ENCODE measurements around the gene CBFA2T2. TPM values are rescaled to one million over a fixed set of nuclear protein-coding genes. Genes with fewer than 3 reads are reported as not detected.
"Not testable (repeated sequence)": the region's sequence is repeated elsewhere in the genome, so short reads cannot be mapped to it uniquely, and the experiment has no call there.

The CBFA2T2 gene
- total and polyA plus RNA-seq, 9 donors: 9.4 to 29.8 (median 21.2) TPM

DNA sequence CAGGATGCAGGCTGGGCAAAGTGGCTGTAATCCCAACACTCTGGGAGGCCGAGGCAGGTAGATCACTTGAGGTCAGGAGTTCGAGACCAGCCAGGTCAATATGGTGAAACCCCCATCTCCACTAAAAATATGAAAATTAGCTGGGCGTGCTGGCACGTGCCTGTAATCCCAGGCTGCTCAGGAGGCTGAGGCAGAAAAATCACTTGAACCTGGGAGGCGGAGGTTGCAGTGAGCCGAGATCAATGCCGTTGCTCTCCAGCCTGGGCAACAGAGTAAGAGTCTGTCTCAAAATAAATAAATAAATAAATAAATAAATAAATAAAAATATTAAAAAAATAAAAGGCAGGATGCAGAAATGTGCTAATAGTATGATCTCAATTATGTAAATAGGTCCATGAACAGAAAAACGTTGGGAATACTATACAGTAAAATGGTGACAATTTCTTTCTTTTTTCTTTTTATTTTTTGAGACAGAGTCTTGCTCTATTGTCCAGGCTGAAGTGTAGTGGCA, 8.4 kb upstream of the CBFA2T2 start:
- H3K36me3 ChIP-seq: no peaks in the 10 kb centered on the region
- H3K9me3 ChIP-seq: no peaks in the 10 kb centered on the region
- intact Hi-C loops (cut with DNase I): no loop called here
- 89 to 92% (median 92%) methylated on average over 8 of the region's 8 CpGs for WGBS, 3 donors
- no peak for TF ChIP-seq EP300 (IDR thresholded peaks at IDR 0.05)
- no peak for TF ChIP-seq POLR2A (IDR thresholded peaks at IDR 0.05)
- no peak for TF ChIP-seq CTCF (IDR thresholded peaks at IDR 0.05)
- no peak overlapping the region for H3K27ac ChIP-seq
- H3K27me3 ChIP-seq: no peaks in the 10 kb centered on the region
- H3K4me1 ChIP-seq (ENCODE audit: insufficient read depth): no peaks in the 10 kb centered on the region
- no peak for DNase-seq
- H3K4me3 ChIP-seq: no peak overlapping the region

DNA sequence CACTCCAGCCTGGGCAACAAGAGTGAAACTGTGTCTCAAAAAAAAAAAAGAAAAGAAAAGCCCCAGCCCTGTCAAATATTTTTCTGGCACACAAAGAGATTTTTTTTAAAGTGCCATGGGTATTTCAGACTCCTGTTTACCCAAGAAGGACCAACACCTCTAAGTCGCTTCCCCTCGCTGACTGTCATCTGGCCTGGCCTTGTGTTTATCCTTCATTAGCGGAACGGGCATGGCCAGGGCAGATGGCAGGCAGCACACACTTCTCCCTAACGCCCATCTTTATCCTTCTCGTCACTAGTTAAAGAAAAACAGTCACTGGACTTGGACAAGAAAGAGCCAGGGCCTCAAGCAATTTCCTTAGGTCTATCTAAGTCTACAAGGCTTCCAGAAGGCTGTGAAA, 7.3 kb upstream of the CBFA2T2 start:
- intact Hi-C loops (cut with DNase I): no loop called here
- Histone ChIP-seq H3K27ac (no peak overlapping the region), H3K27me3 (no peaks in the 10 kb centered on the region), H3K4me1 (ENCODE audit: insufficient read depth) (no peaks in the 10 kb centered on the region), H3K36me3 (no peaks in the 10 kb centered on the region), H3K4me3 (no peak overlapping the region), H3K9me3 (no peaks in the 10 kb centered on the region)
- DNase-seq: no peak
- TF ChIP-seq CTCF (IDR thresholded peaks at IDR 0.05) (no peak), POLR2A (IDR thresholded peaks at IDR 0.05) (no peak), EP300 (IDR thresholded peaks at IDR 0.05) (no peak)
- WGBS, 3 donors: 84 to 87% (median 86%) methylated on average over 6 of the region's 6 CpGs

DNA sequence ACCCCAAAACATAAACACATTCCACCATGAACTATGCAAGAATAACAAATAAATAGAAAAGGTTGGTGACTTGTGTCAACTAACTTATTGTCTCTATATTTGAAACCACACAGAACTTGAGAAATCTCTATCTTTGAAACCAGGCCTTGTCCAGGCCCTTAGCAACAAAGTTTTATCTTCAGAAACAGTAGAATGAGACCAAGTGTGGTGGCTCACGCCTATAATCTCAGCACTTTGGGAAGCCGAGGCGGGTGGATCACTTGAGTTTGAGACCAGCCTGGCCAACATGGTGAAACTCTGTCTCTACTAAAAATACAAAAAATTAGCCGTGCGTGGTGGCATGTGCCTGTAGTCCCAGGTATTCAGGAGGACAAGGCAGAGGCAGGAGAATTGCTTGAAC, 6.7 kb upstream of the CBFA2T2 start:
- H3K9me3 ChIP-seq; H3K27me3 ChIP-seq; H3K27ac ChIP-seq; DNase-seq; H3K36me3 ChIP-seq; H3K4me1 ChIP-seq (ENCODE audit: insufficient read depth); H3K4me3 ChIP-seq; intact Hi-C loops (cut with DNase I): not testable (repeated sequence)
- 92 to 94% (median 93%) methylated on average over 5 of the region's 5 CpGs for WGBS, 3 donors

DNA sequence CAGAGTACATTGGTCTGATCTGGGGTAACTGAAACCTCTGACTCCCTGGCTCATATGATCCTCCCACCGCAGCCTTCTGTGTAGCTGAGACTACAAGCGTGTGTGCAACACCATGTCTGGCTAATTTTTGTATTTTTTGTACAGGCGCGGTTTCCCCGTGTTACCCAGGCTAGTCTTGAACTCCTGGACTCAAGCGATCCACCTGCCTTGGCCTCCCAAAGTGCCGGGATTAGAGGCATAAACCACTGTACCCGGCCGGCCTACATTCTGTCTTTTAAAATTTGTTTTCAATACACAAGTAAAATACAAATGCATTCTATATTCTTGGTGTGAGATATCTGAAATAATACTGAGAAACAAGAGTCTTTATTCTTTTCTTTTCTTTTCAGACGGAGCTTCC, 1.7 kb upstream of the CBFA2T2 start:
- peaks cover 6% of the 10 kb centered on the region for H3K4me1 ChIP-seq (ENCODE audit: insufficient read depth)
- H3K4me3 ChIP-seq: no peak overlapping the region
- no peak overlapping the region for H3K27ac ChIP-seq
- intact Hi-C loops (cut with DNase I): no loop called here
- 92 to 94% (median 93%) methylated on average over 10 of the region's 10 CpGs for WGBS, 3 donors
- no peaks in the 10 kb centered on the region for H3K27me3 ChIP-seq
- no peaks in the 10 kb centered on the region for H3K36me3 ChIP-seq
- peak in 1 of 5 donors; percentile 28 for DNase-seq
- TF ChIP-seq POLR2A (IDR thresholded peaks at IDR 0.05) (no peak), CTCF (IDR thresholded peaks at IDR 0.05) (no peak), EP300 (IDR thresholded peaks at IDR 0.05) (no peak)
- H3K9me3 ChIP-seq: no peaks in the 10 kb centered on the region

- H3K9me3 ChIP-seq; H3K27me3 ChIP-seq; intact Hi-C loops (cut with DNase I); H3K36me3 ChIP-seq; H3K4me1 ChIP-seq (ENCODE audit: insufficient read depth): not testable (repeated sequence)
- Histone ChIP-seq H3K4me3 (peak overlapping the region; percentile 45), H3K27ac (peak overlapping the region; percentile 86 to 94)
- peak in 4 of 5 donors; percentile 25 to 48 (median 40) for DNase-seq
- 90 to 93% (median 90%) methylated on average over 32 of the region's 32 CpGs for WGBS, 3 donors
Measured at GRCh38 chr20:33488661-33489494, 1.0 kb upstream of the CBFA2T2 start.
